ENCODE measurements around the gene HSPA12A. TPM values are rescaled to one million over a fixed set of nuclear protein-coding genes. Genes with fewer than 3 reads are reported as not detected.

Gene HSPA12A
- polyA plus RNA-seq, 2 of the 4 experiments (the other 2 are of a cell fraction): 16.9 to 17.0 TPM

- FAIRE-seq: no peak
- ATAC-seq: no peak; a peak in 1 of 6 replicates
- H3K27ac ChIP-seq: no peak overlapping the region
- TF ChIP-seq SREBF2 (IDR thresholded peaks at IDR 0.05): no peak
- TF ChIP-seq HOXA7 (CRISPR knock-in tag; IDR thresholded peaks at IDR 0.05): no peak
- no peak for TF ChIP-seq E2F6 (IDR thresholded peaks at IDR 0.05; ENCODE audit: borderline replicate concordance, low read depth)
- TF ChIP-seq RNF2 (IDR thresholded peaks at IDR 0.05; ENCODE audit: borderline replicate concordance, low read depth): no peak
- TF ChIP-seq SMC3 (IDR thresholded peaks at IDR 0.05): no peak
- TF ChIP-seq MAX (IDR thresholded peaks at IDR 0.05): no peak
- no peak for TF ChIP-seq EHMT2 (IDR thresholded peaks at IDR 0.05; ENCODE audit: low read depth)
- no peak for TF ChIP-seq HOXB13 (CRISPR knock-in tag; IDR thresholded peaks at IDR 0.05; ENCODE audit: low read depth)
- TF ChIP-seq, protein P1, sequence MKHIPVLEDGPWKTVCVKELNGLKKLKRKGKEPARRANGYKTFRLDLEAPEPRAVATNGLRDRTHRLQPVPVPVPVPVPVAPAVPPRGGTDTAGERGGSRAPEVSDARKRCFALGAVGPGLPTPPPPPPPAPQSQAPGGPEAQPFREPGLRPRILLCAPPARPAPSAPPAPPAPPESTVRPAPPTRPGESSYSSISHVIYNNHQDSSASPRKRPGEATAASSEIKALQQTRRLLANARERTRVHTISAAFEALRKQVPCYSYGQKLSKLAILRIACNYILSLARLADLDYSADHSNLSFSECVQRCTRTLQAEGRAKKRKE (CRISPR knock-in tag; IDR thresholded peaks at IDR 0.05; ENCODE audit: low read depth): no peak
- no peak for TF ChIP-seq CBX2 (IDR thresholded peaks at IDR 0.05; ENCODE audit: borderline replicate concordance, low read depth)
- TF ChIP-seq ELK1 (IDR thresholded peaks at IDR 0.05; ENCODE audit: low read depth, low read length): no peak
- TF ChIP-seq MAZ (IDR thresholded peaks at IDR 0.05; ENCODE audit: borderline replicate concordance, low read depth, low read length): no peak
- ChIA-PET POLR2A (no interaction called here), CTCF (interaction anchor here (1.0 to 15.8 kb wide), 12 partner anchors 8 to 491 kb away, joined by 3 to 277 read pairs (median 8); no protein-coding TSS in a partner anchor)
- no peaks in the 10 kb centered on the region for H3K4me1 ChIP-seq
- no peak for DNase-seq (ENCODE audit: low read depth in 1 of 2, low spot score in 1 of 2)
- H3K4me3 ChIP-seq: no peak overlapping the region
- H3K9me3 ChIP-seq: no peaks in the 10 kb centered on the region
- H3K4me2 ChIP-seq: no peak overlapping the region
- 97% methylated on average over 11 of the region's 11 CpGs for WGBS (ENCODE audit: missing lambda C conversion rate)
These were observed 58.5 kb downstream of the HSPA12A start for GRCh38 chr10:116683821-116684220.

DNA sequence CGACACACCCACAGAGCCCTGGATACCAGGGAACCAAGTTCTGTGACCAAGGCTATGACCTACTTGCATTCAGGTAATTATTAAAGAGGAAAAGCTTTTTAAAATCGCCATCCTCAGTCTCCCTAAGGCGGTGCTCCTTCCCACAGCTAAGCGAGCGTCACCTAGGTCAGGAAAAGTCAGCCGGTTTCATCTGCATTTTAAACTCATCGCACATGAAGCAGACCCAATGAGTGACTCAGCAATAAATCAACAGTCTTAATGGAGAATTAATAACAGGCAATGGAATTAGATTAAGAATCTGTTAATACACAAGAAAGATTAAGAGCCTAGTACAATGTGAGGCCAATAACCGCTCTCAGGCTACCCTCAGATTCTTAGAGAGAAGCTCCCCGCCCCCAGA lies 59.2 kb downstream of the HSPA12A start:
- ChIA-PET CTCF (interaction anchor here (0.9 to 15.8 kb wide), 24 partner anchors 9 to 534 kb away, joined by 3 to 277 read pairs (median 6); no protein-coding TSS in a partner anchor), POLR2A (interaction anchor here (1.7 kb wide), 1 partner anchor 106 kb away, joined by 3 read pairs; no protein-coding TSS in a partner anchor)
- Histone ChIP-seq H3K4me1 (no peaks in the 10 kb centered on the region), H3K27ac (no peak overlapping the region), H3K4me2 (no peak overlapping the region), H3K9me3 (no peaks in the 10 kb centered on the region), H3K4me3 (no peak overlapping the region)
- TF ChIP-seq CHD4 (IDR thresholded peaks at IDR 0.05; ENCODE audit: borderline replicate concordance) (no peak), NFE2L2 (conservative IDR thresholded peaks at IDR 0.05; ENCODE audit: low read length) (peak; percentile 85), MAFK (IDR thresholded peaks at IDR 0.05; ENCODE audit: partially characterized antibody) (peak; percentile 79), POLR2A (IDR thresholded peaks at IDR 0.05; ENCODE audit: low read length) (no peak), HDAC2 (IDR thresholded peaks at IDR 0.05) (no peak), MAX (IDR thresholded peaks at IDR 0.05) (no peak), ZSCAN20 (CRISPR knock-in tag; IDR thresholded peaks at IDR 0.05) (no peak), FOSB (CRISPR knock-in tag; IDR thresholded peaks at IDR 0.05) (no peak)
- TF ChIP-seq, protein P2, sequence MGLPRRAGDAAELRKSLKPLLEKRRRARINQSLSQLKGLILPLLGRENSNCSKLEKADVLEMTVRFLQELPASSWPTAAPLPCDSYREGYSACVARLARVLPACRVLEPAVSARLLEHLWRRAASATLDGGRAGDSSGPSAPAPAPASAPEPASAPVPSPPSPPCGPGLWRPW (IDR thresholded peaks at IDR 0.05): no peak
- 86% methylated on average over 9 of the region's 9 CpGs for WGBS (ENCODE audit: missing lambda C conversion rate)
- FAIRE-seq (no peak), DNase-seq (ENCODE audit: low read depth in 1 of 2, low spot score in 1 of 2) (no peak), ATAC-seq (no peak)

- ChIA-PET POLR2A (no interaction called here), CTCF (interaction anchor here (0.5 to 15.8 kb wide), 2 partner anchors 110 to 1989 kb away, joined by 3 to 277 read pairs; no protein-coding TSS in a partner anchor)
- no peak for FAIRE-seq
- no peak overlapping the region for H3K4me3 ChIP-seq
- H3K4me2 ChIP-seq: no peak overlapping the region
- TF ChIP-seq ZSCAN20 (CRISPR knock-in tag; IDR thresholded peaks at IDR 0.05): no peak
- TF ChIP-seq NFE2L2 (conservative IDR thresholded peaks at IDR 0.05; ENCODE audit: low read length): no peak
- no peak for TF ChIP-seq FOSL2 (IDR thresholded peaks at IDR 0.05)
- TF ChIP-seq FOSL2 (CRISPR knock-in tag; IDR thresholded peaks at IDR 0.05): no peak
- TF ChIP-seq, protein P3, sequence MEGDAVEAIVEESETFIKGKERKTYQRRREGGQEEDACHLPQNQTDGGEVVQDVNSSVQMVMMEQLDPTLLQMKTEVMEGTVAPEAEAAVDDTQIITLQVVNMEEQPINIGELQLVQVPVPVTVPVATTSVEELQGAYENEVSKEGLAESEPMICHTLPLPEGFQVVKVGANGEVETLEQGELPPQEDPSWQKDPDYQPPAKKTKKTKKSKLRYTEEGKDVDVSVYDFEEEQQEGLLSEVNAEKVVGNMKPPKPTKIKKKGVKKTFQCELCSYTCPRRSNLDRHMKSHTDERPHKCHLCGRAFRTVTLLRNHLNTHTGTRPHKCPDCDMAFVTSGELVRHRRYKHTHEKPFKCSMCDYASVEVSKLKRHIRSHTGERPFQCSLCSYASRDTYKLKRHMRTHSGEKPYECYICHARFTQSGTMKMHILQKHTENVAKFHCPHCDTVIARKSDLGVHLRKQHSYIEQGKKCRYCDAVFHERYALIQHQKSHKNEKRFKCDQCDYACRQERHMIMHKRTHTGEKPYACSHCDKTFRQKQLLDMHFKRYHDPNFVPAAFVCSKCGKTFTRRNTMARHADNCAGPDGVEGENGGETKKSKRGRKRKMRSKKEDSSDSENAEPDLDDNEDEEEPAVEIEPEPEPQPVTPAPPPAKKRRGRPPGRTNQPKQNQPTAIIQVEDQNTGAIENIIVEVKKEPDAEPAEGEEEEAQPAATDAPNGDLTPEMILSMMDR (IDR thresholded peaks at IDR 0.05): no peak
- no peak for TF ChIP-seq JUNB (IDR thresholded peaks at IDR 0.05)
- no peak for ATAC-seq
- no peak for DNase-seq (ENCODE audit: low read depth in 1 of 2, low spot score in 1 of 2)
- no peaks in the 10 kb centered on the region for H3K4me1 ChIP-seq
- 93% methylated on average over 15 of the region's 15 CpGs for WGBS (ENCODE audit: missing lambda C conversion rate)
- H3K9me3 ChIP-seq: no peaks in the 10 kb centered on the region
- no peak overlapping the region for H3K27ac ChIP-seq
These were observed 63.0 kb downstream of the HSPA12A start for GRCh38 chr10:116679351-116679750.
